K562 (cell line): ENCODE data around the gene NAA38. TPM values are rescaled to one million over a fixed set of nuclear protein-coding genes. Genes with fewer than 3 reads are reported as not detected.
A peak's percentile ranks its signal among the peaks of the same experiment; 100 is the strongest.

Experiments
- ASH1L ChIP-seq: fragments of 450-650 bp; IDR thresholded peaks from 2 replicates; pipeline ENCODE4 v1.6.1; 2018; ENCODE audit warnings: borderline replicate concordance, mild to moderate bottlenecking, low read depth; ENCODE audit not compliant: partially characterized antibody
- CEBPB ChIP-seq: fragments of 450-650 bp; IDR thresholded peaks from 2 replicates; pipeline ENCODE4 v1.6.1; 2016; ENCODE audit warnings: missing genetic modification characterization, missing compliant biosample characterization
- HMG20B ChIP-seq: fragments of 250-450 bp; sonication (Bioruptor Pico); IDR thresholded peaks from 2 replicates; pipeline ENCODE4 v1.5.0; 2021; ENCODE audit warnings: mild to moderate bottlenecking
- ILK ChIP-seq: fragments of 450-650 bp; IDR thresholded peaks from 2 replicates; pipeline ENCODE4 v1.6.1; 2016; ENCODE audit warnings: missing genetic modification characterization, low read depth, mild to moderate bottlenecking, missing compliant biosample characterization, moderate library complexity, borderline replicate concordance
- MAZ ChIP-seq, 2 experiments: fragments of 450-650 bp in 1 of 2; sonication (generic) in 1 of 2; formaldehyde crosslinking; IDR thresholded peaks in 1 of 2; conservative IDR thresholded peaks in 1 of 2; 2 replicates each; pipeline versions ENCODE4 v1.4.0 to v1.5.0; 2020; ENCODE audit warnings: mild to moderate bottlenecking in 1 of 2, missing genetic modification reagents in 1 of 2
- MCM5 ChIP-seq: fragments of 450-650 bp; IDR thresholded peaks from 2 replicates; pipeline ENCODE4 v1.6.1; 2016; ENCODE audit warnings: low read depth
- MTA3 ChIP-seq: fragments of 450-650 bp; formaldehyde crosslinking; IDR thresholded peaks from 2 replicates; pipeline ENCODE4 v1.6.1; 2017; ENCODE audit warnings: mild to moderate bottlenecking, borderline replicate concordance
- TEAD2 ChIP-seq: fragments of 450-650 bp; IDR thresholded peaks from 2 replicates; pipeline ENCODE4 v1.6.1; 2016; ENCODE audit warnings: missing genetic modification characterization, control low read depth, missing compliant biosample characterization
- ZBTB2 ChIP-seq: fragments of 450-650 bp; IDR thresholded peaks from 2 replicates; pipeline ENCODE4 v1.6.1; 2016; ENCODE audit warnings: antibody characterized with exemption
- ZNF124 ChIP-seq: sonication (generic); formaldehyde crosslinking; IDR thresholded peaks from 2 replicates; pipeline ENCODE4 v1.8.1; 2022; ENCODE audit warnings: missing genetic modification reagents
- polyA plus RNA-seq, 8 experiments: library from polyadenylated mRNA; depleted of rRNA in 4 of 8; stranded (reverse) in 5 of 8; unstranded in 3 of 8; fragments of >200 nt; fragmentation: Nextera tagmentation in 2 of 8; fragmentation: Illumina TruSeq in 1 of 8; extraction: Ambion mirVana in 2 of 8; extraction: Trizol in 1 of 8; gene quantifications; 2 replicates each; pipeline versions ENCODE4 v1.2.1 to v1.2.3, GENCODE V29; 2011 to 2014; ENCODE audit warnings: inconsistent platforms in 1 of 8, missing spikeins in 1 of 8
- total RNA-seq, 7 experiments: library from RNA; depleted of rRNA in 6 of 7; stranded (reverse); fragments of >200 nt in 6 of 7; fragmentation: Illumina TruSeq in 2 of 7; extraction: Trizol in 2 of 7; gene quantifications; 2 replicates each; pipeline versions ENCODE4 v1.2.1 to v1.2.3, GENCODE V29; 2011 to 2021; ENCODE audit warnings: low replicate concordance in 1 of 7
- TF ChIP-seq, protein P1 (sequence below), 3 experiments: fragments of 200-800 bp in 1 of 3; fragments of 250-450 bp in 1 of 3; fragments of 450-650 bp in 1 of 3; sonication (Bioruptor Pico) in 1 of 3; sonication (Bioruptor generic) in 1 of 3; formaldehyde crosslinking in 1 of 3; IDR thresholded peaks; 2 replicates each; pipeline versions ENCODE4 v1.6.1 to v1.8.0; 2016 to 2022; ENCODE audit warnings: mild to moderate bottlenecking in 2 of 3, missing genetic modification characterization in 2 of 3, missing compliant biosample characterization in 1 of 3, moderate library complexity in 1 of 3
- TF ChIP-seq, protein P2 (sequence below): fragments of 450-650 bp; IDR thresholded peaks from 2 replicates; pipeline ENCODE4 v1.6.1; 2014; ENCODE audit warnings: low read depth, mild to moderate bottlenecking, moderate library complexity, borderline replicate concordance
- TF ChIP-seq, protein P3 (sequence below): sonication (generic); formaldehyde crosslinking; IDR thresholded peaks from 2 replicates; pipeline ENCODE4 v1.8.0; 2022; ENCODE audit warnings: mild to moderate bottlenecking, missing genetic modification reagents

Gene NAA38
- total and polyA plus RNA-seq, 9 of the 15 experiments (the other 6 are each of a cell fraction or from before 2014, with no cell fraction given) = 16.4 to 99.8 (median 57.3) TPM

- TF ChIP-seq ASH1L (no peak), MCM5 (no peak), TEAD2 (tag) (no peak), CEBPB (tag) (no peak), MTA3 (no peak), MAZ (CRISPR knock-in tag; conservative IDR thresholded peaks at IDR 0.05 in 1 of 2, IDR thresholded peaks at IDR 0.05 in 1 of 2) (peak in 1 of 2 experiments; percentile 29; a peak in 3 of 4 replicates), ZNF124 (CRISPR knock-in tag) (no peak), HMG20B (no peak), ILK (tag) (no peak), ZBTB2 (no peak)
- TF ChIP-seq, protein P1, sequence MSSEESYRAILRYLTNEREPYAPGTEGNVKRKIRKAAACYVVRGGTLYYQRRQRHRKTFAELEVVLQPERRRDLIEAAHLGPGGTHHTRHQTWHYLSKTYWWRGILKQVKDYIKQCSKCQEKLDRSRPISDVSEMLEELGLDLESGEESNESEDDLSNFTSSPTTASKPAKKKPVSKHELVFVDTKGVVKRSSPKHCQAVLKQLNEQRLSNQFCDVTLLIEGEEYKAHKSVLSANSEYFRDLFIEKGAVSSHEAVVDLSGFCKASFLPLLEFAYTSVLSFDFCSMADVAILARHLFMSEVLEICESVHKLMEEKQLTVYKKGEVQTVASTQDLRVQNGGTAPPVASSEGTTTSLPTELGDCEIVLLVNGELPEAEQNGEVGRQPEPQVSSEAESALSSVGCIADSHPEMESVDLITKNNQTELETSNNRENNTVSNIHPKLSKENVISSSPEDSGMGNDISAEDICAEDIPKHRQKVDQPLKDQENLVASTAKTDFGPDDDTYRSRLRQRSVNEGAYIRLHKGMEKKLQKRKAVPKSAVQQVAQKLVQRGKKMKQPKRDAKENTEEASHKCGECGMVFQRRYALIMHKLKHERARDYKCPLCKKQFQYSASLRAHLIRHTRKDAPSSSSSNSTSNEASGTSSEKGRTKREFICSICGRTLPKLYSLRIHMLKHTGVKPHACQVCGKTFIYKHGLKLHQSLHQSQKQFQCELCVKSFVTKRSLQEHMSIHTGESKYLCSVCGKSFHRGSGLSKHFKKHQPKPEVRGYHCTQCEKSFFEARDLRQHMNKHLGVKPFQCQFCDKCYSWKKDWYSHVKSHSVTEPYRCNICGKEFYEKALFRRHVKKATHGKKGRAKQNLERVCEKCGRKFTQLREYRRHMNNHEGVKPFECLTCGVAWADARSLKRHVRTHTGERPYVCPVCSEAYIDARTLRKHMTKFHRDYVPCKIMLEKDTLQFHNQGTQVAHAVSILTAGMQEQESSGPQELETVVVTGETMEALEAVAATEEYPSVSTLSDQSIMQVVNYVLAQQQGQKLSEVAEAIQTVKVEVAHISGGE (CRISPR knock-in tag; IDR thresholded peaks at IDR 0.05) = no peak
- TF ChIP-seq, protein P2, sequence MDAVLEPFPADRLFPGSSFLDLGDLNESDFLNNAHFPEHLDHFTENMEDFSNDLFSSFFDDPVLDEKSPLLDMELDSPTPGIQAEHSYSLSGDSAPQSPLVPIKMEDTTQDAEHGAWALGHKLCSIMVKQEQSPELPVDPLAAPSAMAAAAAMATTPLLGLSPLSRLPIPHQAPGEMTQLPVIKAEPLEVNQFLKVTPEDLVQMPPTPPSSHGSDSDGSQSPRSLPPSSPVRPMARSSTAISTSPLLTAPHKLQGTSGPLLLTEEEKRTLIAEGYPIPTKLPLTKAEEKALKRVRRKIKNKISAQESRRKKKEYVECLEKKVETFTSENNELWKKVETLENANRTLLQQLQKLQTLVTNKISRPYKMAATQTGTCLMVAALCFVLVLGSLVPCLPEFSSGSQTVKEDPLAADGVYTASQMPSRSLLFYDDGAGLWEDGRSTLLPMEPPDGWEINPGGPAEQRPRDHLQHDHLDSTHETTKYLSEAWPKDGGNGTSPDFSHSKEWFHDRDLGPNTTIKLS = no peak
- TF ChIP-seq, protein P3, sequence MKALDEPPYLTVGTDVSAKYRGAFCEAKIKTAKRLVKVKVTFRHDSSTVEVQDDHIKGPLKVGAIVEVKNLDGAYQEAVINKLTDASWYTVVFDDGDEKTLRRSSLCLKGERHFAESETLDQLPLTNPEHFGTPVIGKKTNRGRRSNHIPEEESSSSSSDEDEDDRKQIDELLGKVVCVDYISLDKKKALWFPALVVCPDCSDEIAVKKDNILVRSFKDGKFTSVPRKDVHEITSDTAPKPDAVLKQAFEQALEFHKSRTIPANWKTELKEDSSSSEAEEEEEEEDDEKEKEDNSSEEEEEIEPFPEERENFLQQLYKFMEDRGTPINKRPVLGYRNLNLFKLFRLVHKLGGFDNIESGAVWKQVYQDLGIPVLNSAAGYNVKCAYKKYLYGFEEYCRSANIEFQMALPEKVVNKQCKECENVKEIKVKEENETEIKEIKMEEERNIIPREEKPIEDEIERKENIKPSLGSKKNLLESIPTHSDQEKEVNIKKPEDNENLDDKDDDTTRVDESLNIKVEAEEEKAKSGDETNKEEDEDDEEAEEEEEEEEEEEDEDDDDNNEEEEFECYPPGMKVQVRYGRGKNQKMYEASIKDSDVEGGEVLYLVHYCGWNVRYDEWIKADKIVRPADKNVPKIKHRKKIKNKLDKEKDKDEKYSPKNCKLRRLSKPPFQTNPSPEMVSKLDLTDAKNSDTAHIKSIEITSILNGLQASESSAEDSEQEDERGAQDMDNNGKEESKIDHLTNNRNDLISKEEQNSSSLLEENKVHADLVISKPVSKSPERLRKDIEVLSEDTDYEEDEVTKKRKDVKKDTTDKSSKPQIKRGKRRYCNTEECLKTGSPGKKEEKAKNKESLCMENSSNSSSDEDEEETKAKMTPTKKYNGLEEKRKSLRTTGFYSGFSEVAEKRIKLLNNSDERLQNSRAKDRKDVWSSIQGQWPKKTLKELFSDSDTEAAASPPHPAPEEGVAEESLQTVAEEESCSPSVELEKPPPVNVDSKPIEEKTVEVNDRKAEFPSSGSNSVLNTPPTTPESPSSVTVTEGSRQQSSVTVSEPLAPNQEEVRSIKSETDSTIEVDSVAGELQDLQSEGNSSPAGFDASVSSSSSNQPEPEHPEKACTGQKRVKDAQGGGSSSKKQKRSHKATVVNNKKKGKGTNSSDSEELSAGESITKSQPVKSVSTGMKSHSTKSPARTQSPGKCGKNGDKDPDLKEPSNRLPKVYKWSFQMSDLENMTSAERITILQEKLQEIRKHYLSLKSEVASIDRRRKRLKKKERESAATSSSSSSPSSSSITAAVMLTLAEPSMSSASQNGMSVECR (CRISPR knock-in tag) = peak; percentile 74
Observed at GRCh38 chr17:7885367-7886226, 28.2 kb upstream of the NAA38 start (continued).
